ENCODE results near the gene USP9X.
"Not testable (repeated sequence)": the region's sequence is repeated elsewhere in the genome, so short reads cannot be mapped to it uniquely, and the experiment has no call there.

USP9X gene

GRCh38 chrX:41250867-41251266, 165.6 kb downstream of the USP9X start:
- Mint-ChIP-seq H3K9me3 (no peaks in the 10 kb centered on the region), H3K27ac (no peak overlapping the region), H3K36me3 (ENCODE audit: low read depth) (no peaks in the 10 kb centered on the region), H3K27me3 (no peaks in the 10 kb centered on the region), H3K4me1 (ENCODE audit: low read depth) (peaks cover 9% of the 10 kb centered on the region), H3K4me3 (no peak overlapping the region)

- no peaks in the 10 kb centered on the region for H3K36me3 Mint-ChIP-seq (ENCODE audit: low read depth)
- no peaks in the 10 kb centered on the region for H3K9me3 Mint-ChIP-seq
- no peak overlapping the region for H3K4me3 Mint-ChIP-seq
- H3K27me3 Mint-ChIP-seq = no peaks in the 10 kb centered on the region
- H3K27ac Mint-ChIP-seq = no peak overlapping the region
- peaks cover 6% of the 10 kb centered on the region for H3K4me1 Mint-ChIP-seq (ENCODE audit: low read depth)
These were observed 172.6 kb downstream of the USP9X start for GRCh38 chrX:41257801-41258200.

- H3K9me3 Mint-ChIP-seq = no peaks in the 10 kb centered on the region
- no peak overlapping the region for H3K4me3 Mint-ChIP-seq
- H3K27me3 Mint-ChIP-seq = no peaks in the 10 kb centered on the region
- H3K27ac Mint-ChIP-seq = no peak overlapping the region
- no peaks in the 10 kb centered on the region for H3K36me3 Mint-ChIP-seq (ENCODE audit: low read depth)
- peaks cover 4% of the 10 kb centered on the region for H3K4me1 Mint-ChIP-seq (ENCODE audit: low read depth)
These were observed 173.0 kb downstream of the USP9X start for GRCh38 chrX:41258226-41258625.

GRCh38 chrX:41258871-41259270, 173.6 kb downstream of the USP9X start:
- Mint-ChIP-seq H3K27ac (no peak overlapping the region), H3K27me3 (no peaks in the 10 kb centered on the region), H3K4me3 (no peak overlapping the region), H3K4me1 (ENCODE audit: low read depth) (no peaks in the 10 kb centered on the region), H3K9me3 (no peaks in the 10 kb centered on the region), H3K36me3 (ENCODE audit: low read depth) (no peaks in the 10 kb centered on the region)

GRCh38 chrX:41259516-41259915, 174.3 kb downstream of the USP9X start:
- Mint-ChIP-seq H3K9me3 (no peaks in the 10 kb centered on the region), H3K4me3 (no peak overlapping the region), H3K27me3 (no peaks in the 10 kb centered on the region), H3K36me3 (ENCODE audit: low read depth) (no peaks in the 10 kb centered on the region), H3K27ac (no peak overlapping the region), H3K4me1 (ENCODE audit: low read depth) (no peaks in the 10 kb centered on the region)

- Mint-ChIP-seq H3K27ac (peak overlapping the region; percentile 26), H3K27me3 (no peaks in the 10 kb centered on the region), H3K4me3 (no peak overlapping the region), H3K36me3 (ENCODE audit: low read depth) (no peaks in the 10 kb centered on the region), H3K9me3 (no peaks in the 10 kb centered on the region), H3K4me1 (ENCODE audit: low read depth) (peaks cover 9% of the 10 kb centered on the region)
These were observed 180.4 kb downstream of the USP9X start for GRCh38 chrX:41265615-41266014.

- H3K27me3 Mint-ChIP-seq = no peaks in the 10 kb centered on the region
- no peaks in the 10 kb centered on the region for H3K36me3 Mint-ChIP-seq (ENCODE audit: low read depth)
- H3K9me3 Mint-ChIP-seq = no peaks in the 10 kb centered on the region
- no peak overlapping the region for H3K27ac Mint-ChIP-seq
- peaks cover 12% of the 10 kb centered on the region for H3K4me1 Mint-ChIP-seq (ENCODE audit: low read depth)
- H3K4me3 Mint-ChIP-seq = no peak overlapping the region
These were observed 188.4 kb downstream of the USP9X start for GRCh38 chrX:41273638-41274037.

GRCh38 chrX:41275661-41276609, 190.7 kb downstream of the USP9X start:
- no peaks in the 10 kb centered on the region for H3K27me3 Mint-ChIP-seq
- H3K4me3 Mint-ChIP-seq = peak overlapping the region; percentile 77
- no peaks in the 10 kb centered on the region for H3K9me3 Mint-ChIP-seq
- H3K27ac Mint-ChIP-seq = peak overlapping the region; percentile 75
- H3K36me3 Mint-ChIP-seq (ENCODE audit: low read depth) = no peaks in the 10 kb centered on the region
- H3K4me1 Mint-ChIP-seq (ENCODE audit: low read depth) = peaks cover 12% of the 10 kb centered on the region

- Mint-ChIP-seq H3K27ac (peak overlapping the region; percentile 55), H3K4me1 (ENCODE audit: low read depth) (peaks cover 12% of the 10 kb centered on the region), H3K4me3 (peak overlapping the region; percentile 77), H3K36me3 (ENCODE audit: low read depth) (no peaks in the 10 kb centered on the region), H3K27me3 (no peaks in the 10 kb centered on the region), H3K9me3 (no peaks in the 10 kb centered on the region)
These were observed 191.6 kb downstream of the USP9X start for GRCh38 chrX:41276661-41277506.

GRCh38 chrX:41282307-41282706, 197.1 kb downstream of the USP9X start:
- H3K27me3 Mint-ChIP-seq; H3K4me3 Mint-ChIP-seq; H3K36me3 Mint-ChIP-seq (ENCODE audit: low read depth); H3K9me3 Mint-ChIP-seq; H3K4me1 Mint-ChIP-seq (ENCODE audit: low read depth); H3K27ac Mint-ChIP-seq: not testable (repeated sequence)

- H3K36me3 Mint-ChIP-seq (ENCODE audit: low read depth); H3K27ac Mint-ChIP-seq; H3K4me1 Mint-ChIP-seq (ENCODE audit: low read depth); H3K9me3 Mint-ChIP-seq; H3K27me3 Mint-ChIP-seq; H3K4me3 Mint-ChIP-seq: not testable (repeated sequence)
These were observed 200.7 kb downstream of the USP9X start for GRCh38 chrX:41285928-41286327.

Measured in stimulated activated naive CD8-positive, alpha-beta T cell treated with anti-CD3 and anti-CD28 coated beads, Interleukin-15, Interleukin-2, amounts not matched to agents 100 ng/mL and 50 ng/mL, for 24 hours (primary cell).